GM11168 (cell line): ENCODE measurements around the gene AGRN.

Experiments
- in situ Hi-C: fragments of 300-500 bp; cut with MboI; formaldehyde crosslinking; loops from one replicate; pipeline ENCODE4 v1.12.0; 2022; ENCODE audit warnings: low sequenced_read_pairs; ENCODE audit not compliant: unreplicated experiment

Gene AGRN

GRCh38 chr1:1033009-1033587, 13.2 kb downstream of the AGRN start:
- in situ Hi-C loops = no loop called here

GRCh38 chr1:1033731-1034438, 14.0 kb downstream of the AGRN start:
- in situ Hi-C loops = no loop called here

- in situ Hi-C loops = no loop called here
Measured at GRCh38 chr1:1034439-1034781, 14.5 kb downstream of the AGRN start.

GRCh38 chr1:1035291-1035943, 15.5 kb downstream of the AGRN start:
- in situ Hi-C loops = no loop called here

- in situ Hi-C loops = no loop called here
Measured at GRCh38 chr1:1037366-1038327, 17.7 kb downstream of the AGRN start.

- in situ Hi-C loops = no loop called here
Measured at GRCh38 chr1:1038694-1039093, 18.8 kb downstream of the AGRN start.

GRCh38 chr1:1039145-1039910, 19.4 kb downstream of the AGRN start:
- in situ Hi-C loops = no loop called here

- in situ Hi-C loops = no loop called here
Measured at GRCh38 chr1:1040004-1040991, 20.4 kb downstream of the AGRN start.

- in situ Hi-C loops = no loop called here
Measured at GRCh38 chr1:1041092-1041523, 21.2 kb downstream of the AGRN start.

GRCh38 chr1:1041873-1042272, 22.0 kb downstream of the AGRN start:
- in situ Hi-C loops = no loop called here

- in situ Hi-C loops = no loop called here
Measured at GRCh38 chr1:1042835-1043234, 22.9 kb downstream of the AGRN start.

- in situ Hi-C loops = no loop called here
Measured at GRCh38 chr1:1043411-1043810, 23.5 kb downstream of the AGRN start.

GRCh38 chr1:1043921-1044320, 24.0 kb downstream of the AGRN start:
- in situ Hi-C loops = no loop called here

- in situ Hi-C loops = no loop called here
Measured at GRCh38 chr1:1044455-1045078, 24.6 kb downstream of the AGRN start.

GRCh38 chr1:1045129-1045528, 25.2 kb downstream of the AGRN start:
- in situ Hi-C loops = no loop called here

- in situ Hi-C loops = no loop called here
Measured at GRCh38 chr1:1046243-1046642, 26.3 kb downstream of the AGRN start.

GRCh38 chr1:1046767-1047166, 26.8 kb downstream of the AGRN start:
- in situ Hi-C loops = no loop called here

- in situ Hi-C loops = no loop called here
Measured at GRCh38 chr1:1047407-1047806, 27.5 kb downstream of the AGRN start.
